Measurements from ENCODE around the gene GRIA3.
"Not testable (repeated sequence)": the region's sequence is repeated elsewhere in the genome, so short reads cannot be mapped to it uniquely, and the experiment has no call there.

DNA sequence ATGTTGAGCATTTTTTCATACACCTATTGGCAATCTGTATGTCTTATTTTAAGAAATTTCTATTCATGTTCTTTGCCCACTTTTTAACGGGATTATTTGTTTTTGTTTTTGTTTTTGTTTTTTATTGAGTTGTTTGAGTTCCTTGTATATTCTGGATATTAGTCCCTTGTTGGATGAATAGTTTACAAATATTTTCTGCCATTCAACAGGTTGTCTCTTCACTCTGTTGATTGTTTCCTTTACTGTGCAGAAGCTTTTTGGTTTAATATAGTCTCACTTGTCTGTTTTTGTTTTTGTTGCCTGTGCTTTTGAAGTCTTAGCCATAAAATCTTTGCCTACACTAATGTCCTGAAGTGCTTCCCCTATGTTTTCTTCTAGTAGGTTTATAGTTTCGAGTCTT lies 202.1 kb downstream of the GRIA3 start:
- TF ChIP-seq EGR1 (IDR thresholded peaks at IDR 0.05; ENCODE audit: borderline replicate concordance in 1 of 2, low read depth in 2 of 2, low read length in 2 of 2); MYC (IDR thresholded peaks at IDR 0.05; ENCODE audit: insufficient read depth, insufficient read length, insufficient replicate concordance, low read length, severe bottlenecking); NFYB (IDR thresholded peaks at IDR 0.05; ENCODE audit: insufficient read depth, low read depth, low read length); EZH2 (IDR thresholded peaks at IDR 0.05; ENCODE audit: borderline replicate concordance, control insufficient read depth, low read depth, low read length); BMI1 (IDR thresholded peaks at IDR 0.05; ENCODE audit: borderline replicate concordance): not testable (repeated sequence)
- TF ChIP-seq, protein P1, sequence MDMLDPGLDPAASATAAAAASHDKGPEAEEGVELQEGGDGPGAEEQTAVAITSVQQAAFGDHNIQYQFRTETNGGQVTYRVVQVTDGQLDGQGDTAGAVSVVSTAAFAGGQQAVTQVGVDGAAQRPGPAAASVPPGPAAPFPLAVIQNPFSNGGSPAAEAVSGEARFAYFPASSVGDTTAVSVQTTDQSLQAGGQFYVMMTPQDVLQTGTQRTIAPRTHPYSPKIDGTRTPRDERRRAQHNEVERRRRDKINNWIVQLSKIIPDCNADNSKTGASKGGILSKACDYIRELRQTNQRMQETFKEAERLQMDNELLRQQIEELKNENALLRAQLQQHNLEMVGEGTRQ (IDR thresholded peaks at IDR 0.05; ENCODE audit: borderline replicate concordance, low read depth, low read length), result not testable (repeated sequence)
- TF ChIP-seq, protein P2, sequence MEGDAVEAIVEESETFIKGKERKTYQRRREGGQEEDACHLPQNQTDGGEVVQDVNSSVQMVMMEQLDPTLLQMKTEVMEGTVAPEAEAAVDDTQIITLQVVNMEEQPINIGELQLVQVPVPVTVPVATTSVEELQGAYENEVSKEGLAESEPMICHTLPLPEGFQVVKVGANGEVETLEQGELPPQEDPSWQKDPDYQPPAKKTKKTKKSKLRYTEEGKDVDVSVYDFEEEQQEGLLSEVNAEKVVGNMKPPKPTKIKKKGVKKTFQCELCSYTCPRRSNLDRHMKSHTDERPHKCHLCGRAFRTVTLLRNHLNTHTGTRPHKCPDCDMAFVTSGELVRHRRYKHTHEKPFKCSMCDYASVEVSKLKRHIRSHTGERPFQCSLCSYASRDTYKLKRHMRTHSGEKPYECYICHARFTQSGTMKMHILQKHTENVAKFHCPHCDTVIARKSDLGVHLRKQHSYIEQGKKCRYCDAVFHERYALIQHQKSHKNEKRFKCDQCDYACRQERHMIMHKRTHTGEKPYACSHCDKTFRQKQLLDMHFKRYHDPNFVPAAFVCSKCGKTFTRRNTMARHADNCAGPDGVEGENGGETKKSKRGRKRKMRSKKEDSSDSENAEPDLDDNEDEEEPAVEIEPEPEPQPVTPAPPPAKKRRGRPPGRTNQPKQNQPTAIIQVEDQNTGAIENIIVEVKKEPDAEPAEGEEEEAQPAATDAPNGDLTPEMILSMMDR (IDR thresholded peaks at IDR 0.05 in 2 of 3, conservative IDR thresholded peaks at IDR 0.05 in 1 of 3; ENCODE audit: control insufficient read depth in 2 of 3, extremely low read depth in 1 of 3, insufficient read depth in 1 of 3, low read depth in 3 of 3, low read length in 3 of 3), result not testable (repeated sequence)
